CD4-positive, CD25-positive, alpha-beta regulatory T cell (primary cell): ENCODE data around the gene RIPK4. TPM values are rescaled to one million over a fixed set of nuclear protein-coding genes. Genes with fewer than 3 reads are reported as not detected.
"Not testable (repeated sequence)": the region's sequence is repeated elsewhere in the genome, so short reads cannot be mapped to it uniquely, and the experiment has no call there.

Experiments
- ATAC-seq, 2 donors: fragments of 150-1000 bp; cut with Tn5 transposase; one replicate each; pipeline ENCODE4 v1.10.0; 2021; ENCODE audit warnings: low read depth in 2 of 2, moderate number of reproducible peaks in 2 of 2, moderate library complexity in 1 of 2
- DNase-seq, 3 donors: peaks; one replicate each; pipeline versions ENCODE4 v3.0.0 to v3.0.0-alpha.2; 2012 to 2022; ENCODE audit warnings: mixed read lengths in 1 of 3
- H3K27ac ChIP-seq: one replicate; pipeline ENCODE4 v1.7.0; 2013; ENCODE audit warnings: mild to moderate bottlenecking, low read length; ENCODE audit not compliant: insufficient read depth, poor library complexity, severe bottlenecking
- H3K27me3 ChIP-seq: one replicate; pipeline ENCODE4 v1.7.0; 2013; ENCODE audit warnings: low read length; ENCODE audit not compliant: control insufficient read depth, insufficient read depth
- H3K36me3 ChIP-seq: one replicate; pipeline ENCODE4 v1.7.0; 2013; ENCODE audit warnings: mild to moderate bottlenecking, low read length, moderate library complexity; ENCODE audit not compliant: control insufficient read depth, insufficient read depth
- H3K4me1 ChIP-seq: 2 replicates; pipeline ENCODE4 v1.7.0; 2013; ENCODE audit warnings: mild to moderate bottlenecking, low read length; ENCODE audit not compliant: insufficient read depth, control insufficient read depth, poor library complexity, severe bottlenecking
- H3K4me3 ChIP-seq: one replicate; pipeline ENCODE4 v1.7.0; 2013; ENCODE audit warnings: low read depth, mild to moderate bottlenecking, low read length, moderate library complexity
- H3K9me3 ChIP-seq, 2 experiments: 1 replicate in 1 of 2; 2 replicates in 1 of 2; pipeline ENCODE4 v1.7.0; 2013; ENCODE audit warnings: low read length in 2 of 2, mild to moderate bottlenecking in 1 of 2, moderate library complexity in 1 of 2; ENCODE audit not compliant: control insufficient read depth in 2 of 2
- H3K27ac Mint-ChIP-seq, 3 donors: one replicate each; pipeline ENCODE4 v1.8.0; 2020 to 2022; ENCODE audit warnings: mild to moderate bottlenecking in 3 of 3, mixed read lengths in 3 of 3, moderate library complexity in 2 of 3
- H3K27me3 Mint-ChIP-seq: one replicate; pipeline ENCODE4 v1.8.0; 2022; ENCODE audit warnings: mild to moderate bottlenecking, mixed read lengths
- H3K36me3 Mint-ChIP-seq: one replicate; pipeline ENCODE4 v1.8.0; 2020; ENCODE audit warnings: mixed read lengths
- H3K4me1 Mint-ChIP-seq, 4 donors: one replicate each; pipeline ENCODE4 v1.8.0; 2020 to 2022; ENCODE audit warnings: mixed read lengths in 4 of 4, mild to moderate bottlenecking in 1 of 4
- H3K4me3 Mint-ChIP-seq, 4 donors: one replicate each; pipeline ENCODE4 v1.8.0; 2020 to 2022; ENCODE audit warnings: mild to moderate bottlenecking in 4 of 4, mixed read lengths in 4 of 4, moderate library complexity in 3 of 4
- H3K9me3 Mint-ChIP-seq, 7 donors: one replicate each; pipeline ENCODE4 v1.8.0; 2020 to 2022; ENCODE audit warnings: mixed read lengths in 7 of 7, mild to moderate bottlenecking in 3 of 7, moderate library complexity in 2 of 7
- polyA plus RNA-seq, 4 donors: library from polyadenylated mRNA; unstranded; fragments of 300-500 nt; fragmentation: Illumina TruSeq; gene quantifications; one replicate each; pipeline ENCODE4 v1.2.3, GENCODE V29; 2021
- total RNA-seq: library from RNA; stranded (reverse); gene quantifications from one replicate; pipeline ENCODE4 v1.2.3, GENCODE V29; 2022

RIPK4 gene
- total and polyA plus RNA-seq, 5 donors from 2014 or later: 0.39 to 0.52 (median 0.41) TPM; not detected in 2

GRCh38 chr21:41716751-41717150 lies 50.1 kb downstream of the RIPK4 start:
- no peak overlapping the region for H3K4me3 ChIP-seq
- no peaks in the 10 kb centered on the region for H3K4me1 ChIP-seq
- H3K9me3 Mint-ChIP-seq: peaks cover 0 to 2% (median 0%) of the 10 kb centered on the region in 7 donors
- H3K4me3 Mint-ChIP-seq: no peak overlapping the region
- no peak for DNase-seq
- ATAC-seq: no peak
- H3K27me3 Mint-ChIP-seq: peaks cover 30% of the 10 kb centered on the region
- no peak overlapping the region for H3K27ac ChIP-seq
- H3K27me3 ChIP-seq: no peaks in the 10 kb centered on the region
- H3K36me3 ChIP-seq: no peaks in the 10 kb centered on the region
- peaks cover 0 to 4% (median 1%) of the 10 kb centered on the region in 4 donors for H3K4me1 Mint-ChIP-seq
- no peaks in the 10 kb centered on the region for H3K9me3 ChIP-seq
- H3K27ac Mint-ChIP-seq: no peak overlapping the region
- H3K36me3 Mint-ChIP-seq: no peaks in the 10 kb centered on the region

GRCh38 chr21:41715649-41716281 lies 51.1 kb downstream of the RIPK4 start:
- DNase-seq (no peak), ATAC-seq (no peak)
- no peak overlapping the region for H3K4me3 Mint-ChIP-seq
- Histone ChIP-seq H3K27ac (no peak overlapping the region), H3K36me3 (no peaks in the 10 kb centered on the region), H3K9me3 (no peaks in the 10 kb centered on the region), H3K4me1 (no peaks in the 10 kb centered on the region), H3K27me3 (no peaks in the 10 kb centered on the region), H3K4me3 (no peak overlapping the region)
- peaks cover 30% of the 10 kb centered on the region for H3K27me3 Mint-ChIP-seq
- H3K27ac Mint-ChIP-seq: no peak overlapping the region
- H3K4me1 Mint-ChIP-seq: peaks cover 0 to 5% (median 2%) of the 10 kb centered on the region in 4 donors
- H3K36me3 Mint-ChIP-seq: no peaks in the 10 kb centered on the region
- no peaks in the 10 kb centered on the region for H3K9me3 Mint-ChIP-seq

GRCh38 chr21:41714299-41714865 lies 52.5 kb downstream of the RIPK4 start:
- not testable (repeated sequence) for DNase-seq, H3K9me3 Mint-ChIP-seq, H3K27ac ChIP-seq, H3K4me3 Mint-ChIP-seq, H3K4me1 Mint-ChIP-seq, H3K27ac Mint-ChIP-seq, H3K4me1 ChIP-seq, H3K4me3 ChIP-seq, H3K36me3 ChIP-seq, H3K27me3 ChIP-seq, H3K36me3 Mint-ChIP-seq, ATAC-seq, H3K9me3 ChIP-seq
- peaks cover 34% of the 10 kb centered on the region for H3K27me3 Mint-ChIP-seq

GRCh38 chr21:41713495-41714281 lies 53.2 kb downstream of the RIPK4 start:
- H3K9me3 ChIP-seq: no peaks in the 10 kb centered on the region
- no peaks in the 10 kb centered on the region for H3K27me3 ChIP-seq
- H3K36me3 ChIP-seq: no peaks in the 10 kb centered on the region
- no peaks in the 10 kb centered on the region for H3K4me1 ChIP-seq
- H3K27ac ChIP-seq: no peak overlapping the region
- ATAC-seq (no peak), DNase-seq (no peak)
- no peak overlapping the region for H3K4me3 Mint-ChIP-seq
- H3K27me3 Mint-ChIP-seq: peaks cover 41% of the 10 kb centered on the region
- peaks cover 0 to 1% (median 0%) of the 10 kb centered on the region in 7 donors for H3K9me3 Mint-ChIP-seq
- H3K36me3 Mint-ChIP-seq: no peaks in the 10 kb centered on the region
- no peak overlapping the region for H3K4me3 ChIP-seq
- H3K4me1 Mint-ChIP-seq: peaks cover 0 to 5% (median 2%) of the 10 kb centered on the region in 4 donors
- H3K27ac Mint-ChIP-seq: no peak overlapping the region

- Histone ChIP-seq H3K27ac (no peak overlapping the region), H3K4me1 (no peaks in the 10 kb centered on the region), H3K9me3 (no peaks in the 10 kb centered on the region), H3K27me3 (no peaks in the 10 kb centered on the region), H3K4me3 (no peak overlapping the region), H3K36me3 (no peaks in the 10 kb centered on the region)
- Mint-ChIP-seq H3K9me3 (peaks cover 0 to 1% (median 0%) of the 10 kb centered on the region in 7 donors), H3K36me3 (no peaks in the 10 kb centered on the region), H3K4me1 (peaks cover 0 to 5% (median 2%) of the 10 kb centered on the region in 4 donors), H3K27me3 (peaks cover 41% of the 10 kb centered on the region), H3K27ac (no peak overlapping the region), H3K4me3 (no peak overlapping the region)
- DNase-seq (no peak), ATAC-seq (no peak)
Measured at GRCh38 chr21:41712730-41713129, 54.1 kb downstream of the RIPK4 start.

- H3K27me3 Mint-ChIP-seq: peaks cover 46% of the 10 kb centered on the region
- peaks cover 0 to 5% (median 2%) of the 10 kb centered on the region in 4 donors for H3K4me1 Mint-ChIP-seq
- no peak overlapping the region for H3K27ac Mint-ChIP-seq
- no peak overlapping the region for H3K4me3 ChIP-seq
- H3K9me3 ChIP-seq: no peaks in the 10 kb centered on the region
- DNase-seq (no peak), ATAC-seq (no peak)
- no peaks in the 10 kb centered on the region for H3K4me1 ChIP-seq
- H3K27ac ChIP-seq: no peak overlapping the region
- no peaks in the 10 kb centered on the region for H3K36me3 ChIP-seq
- no peak overlapping the region for H3K4me3 Mint-ChIP-seq
- H3K36me3 Mint-ChIP-seq: no peaks in the 10 kb centered on the region
- H3K9me3 Mint-ChIP-seq: peaks cover 0 to 3% (median 0%) of the 10 kb centered on the region in 7 donors
- no peaks in the 10 kb centered on the region for H3K27me3 ChIP-seq
Measured at GRCh38 chr21:41712201-41712600, 54.7 kb downstream of the RIPK4 start.

GRCh38 chr21:41711416-41712007 lies 55.3 kb downstream of the RIPK4 start:
- Mint-ChIP-seq H3K27ac (no peak overlapping the region), H3K27me3 (peaks cover 46% of the 10 kb centered on the region)

More at GRCh38 chr21:41711416-41712007, 55.3 kb downstream of the RIPK4 start:
- Histone ChIP-seq H3K4me1 (no peaks in the 10 kb centered on the region), H3K27ac (no peak overlapping the region), H3K27me3 (peaks cover 1% of the 10 kb centered on the region), H3K36me3 (no peaks in the 10 kb centered on the region), H3K9me3 (peaks cover 0 to 3% of the 10 kb centered on the region in 2 experiments), H3K4me3 (no peak overlapping the region)
- no peak for DNase-seq
- H3K4me3 Mint-ChIP-seq: no peak overlapping the region
- H3K9me3 Mint-ChIP-seq: peaks cover 0 to 9% (median 3%) of the 10 kb centered on the region in 7 donors
- H3K36me3 Mint-ChIP-seq: peaks cover 3% of the 10 kb centered on the region
- H3K4me1 Mint-ChIP-seq: peaks cover 0 to 5% (median 2%) of the 10 kb centered on the region in 4 donors
- ATAC-seq: no peak
